ENCODE data around the gene MOK. TPM values are rescaled to one million over a fixed set of nuclear protein-coding genes. Genes with fewer than 3 reads are reported as not detected.

Gene MOK
- total RNA-seq, 3 donors from 2014 or later (not counting 1 experiment from before 2014, with no cell fraction given), result 3.9 to 6.5 (median 4.7) TPM

DNA sequence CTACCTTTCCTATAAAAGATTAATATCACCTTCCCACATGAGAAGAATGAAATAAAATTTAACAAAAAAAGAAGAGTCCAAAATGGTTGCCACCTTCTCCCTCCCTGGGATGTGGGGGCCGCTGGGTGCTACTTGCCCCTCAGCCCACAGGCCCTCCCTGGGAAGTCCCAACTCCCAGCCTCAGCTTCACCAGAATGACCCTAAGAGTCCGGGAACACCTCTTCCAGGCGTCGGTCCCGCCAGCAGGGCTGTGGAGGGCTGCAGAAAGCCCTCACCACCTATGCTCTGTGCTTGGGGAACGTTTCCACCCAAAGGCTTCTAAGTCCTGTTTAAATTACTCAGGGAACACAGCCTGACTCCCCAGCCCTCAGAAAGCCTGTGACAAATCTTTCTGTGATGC lies 71.9 kb downstream of the MOK start:
- intact Hi-C loops (cut with micrococcal nuclease), result no loop called here
- DNase-seq (no peak), ATAC-seq (no peak)
- H3K36me3 ChIP-seq (ENCODE audit: control insufficient read depth, insufficient read depth, low read length), result no peaks in the 10 kb centered on the region
- no peak overlapping the region for H3K27ac ChIP-seq (ENCODE audit: low read length)
- Mint-ChIP-seq H3K9me3 (no peaks in the 10 kb centered on the region), H3K4me3 (no peak overlapping the region), H3K36me3 (no peaks in the 10 kb centered on the region), H3K4me1 (no peaks in the 10 kb centered on the region), H3K27ac (no peak overlapping the region), H3K27me3 (ENCODE audit: low read depth in 2 of 2) (no peaks in the 10 kb centered on the region)
- H3K4me1 ChIP-seq (ENCODE audit: control insufficient read depth, insufficient read depth, low read length), result no peaks in the 10 kb centered on the region
- no peaks in the 10 kb centered on the region for H3K27me3 ChIP-seq (ENCODE audit: control insufficient read depth, insufficient read depth, low read length)
- TF ChIP-seq, protein P1, sequence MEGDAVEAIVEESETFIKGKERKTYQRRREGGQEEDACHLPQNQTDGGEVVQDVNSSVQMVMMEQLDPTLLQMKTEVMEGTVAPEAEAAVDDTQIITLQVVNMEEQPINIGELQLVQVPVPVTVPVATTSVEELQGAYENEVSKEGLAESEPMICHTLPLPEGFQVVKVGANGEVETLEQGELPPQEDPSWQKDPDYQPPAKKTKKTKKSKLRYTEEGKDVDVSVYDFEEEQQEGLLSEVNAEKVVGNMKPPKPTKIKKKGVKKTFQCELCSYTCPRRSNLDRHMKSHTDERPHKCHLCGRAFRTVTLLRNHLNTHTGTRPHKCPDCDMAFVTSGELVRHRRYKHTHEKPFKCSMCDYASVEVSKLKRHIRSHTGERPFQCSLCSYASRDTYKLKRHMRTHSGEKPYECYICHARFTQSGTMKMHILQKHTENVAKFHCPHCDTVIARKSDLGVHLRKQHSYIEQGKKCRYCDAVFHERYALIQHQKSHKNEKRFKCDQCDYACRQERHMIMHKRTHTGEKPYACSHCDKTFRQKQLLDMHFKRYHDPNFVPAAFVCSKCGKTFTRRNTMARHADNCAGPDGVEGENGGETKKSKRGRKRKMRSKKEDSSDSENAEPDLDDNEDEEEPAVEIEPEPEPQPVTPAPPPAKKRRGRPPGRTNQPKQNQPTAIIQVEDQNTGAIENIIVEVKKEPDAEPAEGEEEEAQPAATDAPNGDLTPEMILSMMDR (IDR thresholded peaks at IDR 0.05), result no peak
- no peak overlapping the region for H3K4me3 ChIP-seq (ENCODE audit: low read length)
- H3K9me3 ChIP-seq (ENCODE audit: control insufficient read depth, insufficient read depth, low read length), result no peaks in the 10 kb centered on the region
- 87% methylated on average over 6 of the region's 6 CpGs for WGBS (ENCODE audit: insufficient coverage)

DNA sequence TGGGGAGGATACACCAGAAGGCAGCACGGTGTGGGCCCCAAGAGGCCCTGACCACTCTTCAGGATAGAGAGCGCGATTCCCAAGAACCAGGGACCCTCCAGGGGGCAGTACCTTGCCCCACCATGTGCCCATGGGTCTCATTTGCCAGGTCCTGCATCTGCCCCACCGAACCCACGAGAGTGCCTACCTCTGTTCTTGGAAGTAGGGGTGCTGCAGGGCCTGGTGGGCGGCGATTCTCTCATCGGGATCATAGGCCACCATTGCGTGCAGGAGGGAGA lies 72.7 kb downstream of the MOK start:
- H3K4me1 Mint-ChIP-seq, result no peaks in the 10 kb centered on the region
- no peaks in the 10 kb centered on the region for H3K4me1 ChIP-seq (ENCODE audit: control insufficient read depth, insufficient read depth, low read length)
- H3K36me3 Mint-ChIP-seq, result no peaks in the 10 kb centered on the region
- intact Hi-C loops (cut with micrococcal nuclease), result no loop called here
- no peaks in the 10 kb centered on the region for H3K27me3 Mint-ChIP-seq (ENCODE audit: low read depth in 2 of 2)
- WGBS (ENCODE audit: insufficient coverage), result 92% methylated on average over 9 of the region's 9 CpGs
- TF ChIP-seq, protein P1 (IDR thresholded peaks at IDR 0.05), result no peak
- H3K4me3 Mint-ChIP-seq, result no peak overlapping the region
- no peaks in the 10 kb centered on the region for H3K9me3 Mint-ChIP-seq
- H3K27ac Mint-ChIP-seq, result no peak overlapping the region
- no peak for ATAC-seq
- no peak overlapping the region for H3K4me3 ChIP-seq (ENCODE audit: low read length)
- H3K9me3 ChIP-seq (ENCODE audit: control insufficient read depth, insufficient read depth, low read length), result no peaks in the 10 kb centered on the region
- no peaks in the 10 kb centered on the region for H3K36me3 ChIP-seq (ENCODE audit: control insufficient read depth, insufficient read depth, low read length)
- no peak for DNase-seq
- no peak overlapping the region for H3K27ac ChIP-seq (ENCODE audit: low read length)
- H3K27me3 ChIP-seq (ENCODE audit: control insufficient read depth, insufficient read depth, low read length), result no peaks in the 10 kb centered on the region

DNA sequence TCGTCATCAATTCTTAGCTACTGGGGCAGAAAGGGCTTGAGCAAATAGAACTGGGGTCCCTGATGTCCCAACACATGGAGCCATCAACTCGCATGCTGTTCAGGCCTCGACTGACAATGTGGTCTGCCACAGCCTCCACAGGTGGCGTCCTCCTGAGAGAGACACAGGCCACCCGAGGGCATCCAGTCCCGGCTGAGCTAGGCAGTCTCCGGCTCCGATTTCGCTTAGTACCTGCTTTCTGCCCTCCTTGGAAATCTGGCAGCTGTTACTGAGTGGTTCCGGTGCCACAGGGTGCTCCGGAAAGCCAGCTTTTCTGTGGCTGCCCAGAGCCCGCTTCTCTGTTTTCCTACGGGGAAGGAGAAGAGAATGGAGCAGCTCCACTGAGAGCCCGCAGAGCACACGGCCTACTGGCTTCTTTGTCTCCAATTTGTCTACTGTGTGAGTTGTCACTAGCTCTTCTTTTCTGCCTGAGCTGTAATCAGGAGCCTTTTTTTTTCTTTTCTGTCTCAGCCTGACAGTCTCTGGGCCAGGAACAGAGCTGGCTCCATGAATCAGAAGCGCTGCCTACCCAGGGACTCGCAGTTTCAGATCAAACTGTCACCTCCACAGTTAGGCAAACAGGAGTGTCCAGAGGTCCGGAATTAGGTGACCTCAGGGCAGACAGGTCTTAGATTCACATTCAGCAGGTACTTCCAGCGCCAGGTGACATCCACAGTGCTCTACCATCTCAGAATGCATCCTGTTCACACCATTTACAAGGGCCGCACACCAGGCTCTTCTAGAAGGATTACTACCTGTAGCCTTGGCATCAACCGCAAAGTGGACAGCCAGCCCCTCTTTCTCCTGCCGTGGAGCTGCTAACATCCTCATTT lies 73.3 kb downstream of the MOK start:
- no peak overlapping the region for H3K4me3 Mint-ChIP-seq
- no peaks in the 10 kb centered on the region for H3K9me3 ChIP-seq (ENCODE audit: control insufficient read depth, insufficient read depth, low read length)
- DNase-seq (no peak), ATAC-seq (no peak)
- H3K4me1 ChIP-seq (ENCODE audit: control insufficient read depth, insufficient read depth, low read length), result no peaks in the 10 kb centered on the region
- no peak overlapping the region for H3K27ac Mint-ChIP-seq
- H3K4me3 ChIP-seq (ENCODE audit: low read length), result no peak overlapping the region
- TF ChIP-seq, protein P1 (IDR thresholded peaks at IDR 0.05), result no peak
- H3K36me3 ChIP-seq (ENCODE audit: control insufficient read depth, insufficient read depth, low read length), result no peaks in the 10 kb centered on the region
- H3K36me3 Mint-ChIP-seq, result no peaks in the 10 kb centered on the region
- H3K27ac ChIP-seq (ENCODE audit: low read length), result no peak overlapping the region
- 90% methylated on average over 22 of the region's 22 CpGs for WGBS (ENCODE audit: insufficient coverage)
- H3K27me3 Mint-ChIP-seq (ENCODE audit: low read depth in 2 of 2), result no peaks in the 10 kb centered on the region
- no peaks in the 10 kb centered on the region for H3K4me1 Mint-ChIP-seq
- no peaks in the 10 kb centered on the region for H3K9me3 Mint-ChIP-seq
- intact Hi-C loops (cut with micrococcal nuclease), result no loop called here
- H3K27me3 ChIP-seq (ENCODE audit: control insufficient read depth, insufficient read depth, low read length), result no peaks in the 10 kb centered on the region

Measured in natural killer cell (primary cell).